Thyroid gland (tissue), 4 donors: Measurements from ENCODE around the gene UBE4A. TPM values are rescaled to one million over a fixed set of nuclear protein-coding genes. Genes with fewer than 3 reads are reported as not detected.

Experiments used
- DNase-seq, 2 donors: peaks; one replicate each; pipeline ENCODE4 v3.0.0-alpha.2; 2019
- H3K27ac ChIP-seq, 3 donors: fragments of 200-600 bp; sonication (generic); 1 replicate in 2 of 3; 2 replicates in 1 of 3; pipeline ENCODE4 v1.5.1; 2016 to 2019; ENCODE audit warnings: mild to moderate bottlenecking in 1 of 3, moderate library complexity in 1 of 3
- H3K27me3 ChIP-seq: fragments of 200-600 bp; sonication (generic); one replicate; pipeline ENCODE4 v1.5.1; 2019
- H3K36me3 ChIP-seq, 2 donors: fragments of 200-600 bp; sonication (generic); one replicate each; pipeline ENCODE4 v1.5.1; 2016 to 2019
- H3K4me1 ChIP-seq, 2 donors: fragments of 200-600 bp; sonication (generic); one replicate each; pipeline ENCODE4 v1.5.1; 2017 to 2019
- H3K4me3 ChIP-seq, 3 donors: fragments of 200-600 bp; sonication (generic); replicated peaks in 1 of 3; 1 replicate in 2 of 3; 2 replicates in 1 of 3; pipeline ENCODE4 v1.5.1; 2016; ENCODE audit warnings: mild to moderate bottlenecking in 1 of 3
- H3K9me3 ChIP-seq: fragments of 200-600 bp; sonication (generic); one replicate; pipeline ENCODE4 v1.5.1; 2017
- POLR2A ChIP-seq, 2 donors: fragments of 450-650 bp; IDR thresholded peaks; one replicate each; pipeline ENCODE4 v1.6.1; 2017; ENCODE audit warnings: antibody characterized with exemption in 2 of 2, mild to moderate bottlenecking in 2 of 2, moderate library complexity in 1 of 2
- WGBS, 2 donors: methylation state at CpG; one replicate each; pipeline ENCODE4 v1.1.5; 2017; 5-methylcytosine and 5-hydroxymethylcytosine counted together
- intact Hi-C: fragments of 100-400 bp; cut with DNase I; formaldehyde crosslinking; loops from one replicate; pipeline ENCODE4 v1.15.1; 2023
- total RNA-seq, 4 donors: library from RNA; depleted of rRNA; stranded (reverse); fragments of >200 nt; gene quantifications; one replicate each; pipeline ENCODE4 v1.2.3, GENCODE V29; 2016
- TF ChIP-seq, protein P1 (sequence below), 6 experiments: fragments of 200-600 bp in 3 of 6; fragments of 450-650 bp in 3 of 6; sonication (generic) in 3 of 6; IDR thresholded peaks; one replicate each; pipeline ENCODE4 v1.5.1; 2016 to 2019; ENCODE audit warnings: antibody characterized with exemption in 6 of 6, mild to moderate bottlenecking in 2 of 6, inconsistent platforms in 1 of 6, moderate library complexity in 1 of 6

The UBE4A gene
- total RNA-seq, 4 donors from 2014 or later: 42.7 to 57.3 (median 48.2) TPM

- intact Hi-C loops: no loop called here
- no peak for DNase-seq
- H3K27me3 ChIP-seq: no peaks in the 10 kb centered on the region
- no peak overlapping the region for H3K27ac ChIP-seq
- H3K36me3 ChIP-seq: peaks cover 54 to 76% of the 10 kb centered on the region in 2 donors
- H3K4me3 ChIP-seq: no peak overlapping the region
- WGBS, 2 donors: 94 to 97% methylated on average over 4 of the region's 4 CpGs
- no peaks in the 10 kb centered on the region for H3K4me1 ChIP-seq
- no peaks in the 10 kb centered on the region for H3K9me3 ChIP-seq
- TF ChIP-seq POLR2A (IDR thresholded peaks at IDR 0.05): no peak
- TF ChIP-seq, protein P1, sequence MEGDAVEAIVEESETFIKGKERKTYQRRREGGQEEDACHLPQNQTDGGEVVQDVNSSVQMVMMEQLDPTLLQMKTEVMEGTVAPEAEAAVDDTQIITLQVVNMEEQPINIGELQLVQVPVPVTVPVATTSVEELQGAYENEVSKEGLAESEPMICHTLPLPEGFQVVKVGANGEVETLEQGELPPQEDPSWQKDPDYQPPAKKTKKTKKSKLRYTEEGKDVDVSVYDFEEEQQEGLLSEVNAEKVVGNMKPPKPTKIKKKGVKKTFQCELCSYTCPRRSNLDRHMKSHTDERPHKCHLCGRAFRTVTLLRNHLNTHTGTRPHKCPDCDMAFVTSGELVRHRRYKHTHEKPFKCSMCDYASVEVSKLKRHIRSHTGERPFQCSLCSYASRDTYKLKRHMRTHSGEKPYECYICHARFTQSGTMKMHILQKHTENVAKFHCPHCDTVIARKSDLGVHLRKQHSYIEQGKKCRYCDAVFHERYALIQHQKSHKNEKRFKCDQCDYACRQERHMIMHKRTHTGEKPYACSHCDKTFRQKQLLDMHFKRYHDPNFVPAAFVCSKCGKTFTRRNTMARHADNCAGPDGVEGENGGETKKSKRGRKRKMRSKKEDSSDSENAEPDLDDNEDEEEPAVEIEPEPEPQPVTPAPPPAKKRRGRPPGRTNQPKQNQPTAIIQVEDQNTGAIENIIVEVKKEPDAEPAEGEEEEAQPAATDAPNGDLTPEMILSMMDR (IDR thresholded peaks at IDR 0.05): no peak
These were observed 11.4 kb downstream of the UBE4A start for GRCh38 chr11:118370774-118371173.

GRCh38 chr11:118373263-118373662, 13.9 kb downstream of the UBE4A start:
- Histone ChIP-seq H3K4me1 (no peaks in the 10 kb centered on the region), H3K4me3 (no peak overlapping the region), H3K36me3 (peaks cover 72 to 86% of the 10 kb centered on the region in 2 donors), H3K9me3 (no peaks in the 10 kb centered on the region), H3K27ac (no peak overlapping the region), H3K27me3 (no peaks in the 10 kb centered on the region)
- intact Hi-C loops: no loop called here
- 89 to 96% methylated on average over 2 of the region's 2 CpGs for WGBS, 2 donors
- DNase-seq: no peak
- TF ChIP-seq POLR2A (IDR thresholded peaks at IDR 0.05): no peak
- TF ChIP-seq, protein P1 (IDR thresholded peaks at IDR 0.05): no peak

- TF ChIP-seq, protein P1 (IDR thresholded peaks at IDR 0.05): no peak
- TF ChIP-seq POLR2A (IDR thresholded peaks at IDR 0.05): no peak
- H3K27me3 ChIP-seq: no peaks in the 10 kb centered on the region
- no peak for DNase-seq
- H3K36me3 ChIP-seq: peaks cover 73 to 86% of the 10 kb centered on the region in 2 donors
- H3K27ac ChIP-seq: no peak overlapping the region
- H3K4me1 ChIP-seq: no peaks in the 10 kb centered on the region
- H3K4me3 ChIP-seq: no peak overlapping the region
- WGBS, 2 donors: 93 to 99% methylated on average over 5 of the region's 5 CpGs
- no peaks in the 10 kb centered on the region for H3K9me3 ChIP-seq
- intact Hi-C loops: no loop called here
These were observed 14.5 kb downstream of the UBE4A start for GRCh38 chr11:118373871-118374270.

DNA sequence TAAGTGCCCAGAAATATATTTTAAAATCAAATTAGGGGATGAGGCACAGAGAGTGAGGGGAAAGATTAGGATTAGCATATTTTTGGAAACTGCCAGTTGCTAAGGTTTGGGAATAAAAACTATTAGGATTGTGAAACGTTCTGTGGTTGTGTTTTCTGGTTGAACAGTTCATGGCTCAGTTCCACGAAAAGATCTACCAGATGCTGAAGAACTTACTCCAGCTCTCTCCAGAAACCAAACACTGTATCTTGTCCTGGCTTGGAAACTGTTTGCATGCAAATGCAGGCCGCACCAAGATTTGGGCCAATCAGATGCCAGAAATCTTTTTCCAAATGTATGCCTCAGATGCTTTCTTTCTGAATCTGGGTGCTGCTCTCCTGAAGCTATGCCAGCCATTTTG, 15.3 kb downstream of the UBE4A start:
- no peak overlapping the region for H3K4me3 ChIP-seq
- H3K27ac ChIP-seq: no peak overlapping the region
- 53 to 54% methylated on average over 3 of the region's 3 CpGs for WGBS, 2 donors
- no peak for DNase-seq
- no peaks in the 10 kb centered on the region for H3K9me3 ChIP-seq
- no peak for TF ChIP-seq POLR2A (IDR thresholded peaks at IDR 0.05)
- TF ChIP-seq, protein P1 (IDR thresholded peaks at IDR 0.05): no peak
- peaks cover 73 to 86% of the 10 kb centered on the region in 2 donors for H3K36me3 ChIP-seq
- no peaks in the 10 kb centered on the region for H3K27me3 ChIP-seq
- intact Hi-C loops: no loop called here
- H3K4me1 ChIP-seq: no peaks in the 10 kb centered on the region

DNA sequence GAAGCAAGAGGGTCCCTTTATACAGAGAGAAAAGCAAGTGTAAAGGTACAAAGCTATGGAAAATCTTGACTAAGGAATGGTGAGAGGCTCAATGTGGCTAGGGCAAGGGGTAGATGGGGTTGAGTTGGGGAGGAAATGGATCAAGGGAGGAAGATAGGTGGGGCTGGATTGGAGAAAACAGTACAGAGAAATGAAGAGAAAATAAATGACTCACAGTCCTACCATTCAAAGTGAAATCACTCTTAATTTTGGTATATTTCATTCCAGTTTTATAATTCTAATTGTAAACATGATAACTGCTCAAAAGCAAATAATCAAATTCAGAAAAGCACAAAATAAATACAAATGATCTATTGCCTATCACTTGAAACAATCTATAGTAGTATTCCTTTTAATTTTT, 16.6 kb downstream of the UBE4A start:
- H3K27me3 ChIP-seq: no peaks in the 10 kb centered on the region
- H3K9me3 ChIP-seq: no peaks in the 10 kb centered on the region
- no peak for DNase-seq
- H3K36me3 ChIP-seq: peaks cover 72 to 86% of the 10 kb centered on the region in 2 donors
- no peak overlapping the region for H3K4me3 ChIP-seq
- intact Hi-C loops: no loop called here
- no peaks in the 10 kb centered on the region for H3K4me1 ChIP-seq
- H3K27ac ChIP-seq: no peak overlapping the region
- no peak for TF ChIP-seq POLR2A (IDR thresholded peaks at IDR 0.05)
- TF ChIP-seq, protein P1 (IDR thresholded peaks at IDR 0.05): no peak
